HEK293T (cell line): ENCODE data around the gene LUZP1.

Experiments used
- ARNT ChIP-seq: fragments of 450-650 bp; IDR thresholded peaks from 2 replicates; pipeline ENCODE4 v1.6.1; 2017; ENCODE audit warnings: mild to moderate bottlenecking
- BHLHE40 ChIP-seq: fragments of 450-650 bp; IDR thresholded peaks from 2 replicates; pipeline ENCODE4 v1.6.1; 2016; ENCODE audit warnings: mild to moderate bottlenecking, moderate library complexity, borderline replicate concordance
- ELF4 ChIP-seq: fragments of 450-650 bp; IDR thresholded peaks from 2 replicates; pipeline ENCODE4 v1.6.1; 2017; ENCODE audit warnings: antibody characterized with exemption
- FOXA1 ChIP-seq: fragments of 450-650 bp; IDR thresholded peaks from 2 replicates; pipeline ENCODE4 v1.6.1; 2016; ENCODE audit warnings: mild to moderate bottlenecking
- FOXK2 ChIP-seq: fragments of 450-650 bp; IDR thresholded peaks from 2 replicates; pipeline ENCODE4 v1.6.1; 2016; ENCODE audit warnings: mild to moderate bottlenecking
- FOXM1 ChIP-seq: fragments of 450-650 bp; IDR thresholded peaks from 2 replicates; pipeline ENCODE4 v1.6.1; 2017; ENCODE audit warnings: mild to moderate bottlenecking, borderline replicate concordance
- SP1 ChIP-seq: fragments of 450-650 bp; IDR thresholded peaks from 2 replicates; pipeline ENCODE4 v1.6.1; 2017
- SUZ12 ChIP-seq: fragments of 450-650 bp; IDR thresholded peaks from 2 replicates; pipeline ENCODE4 v1.6.1; 2016; ENCODE audit warnings: mild to moderate bottlenecking
- TARDBP ChIP-seq: fragments of 450-650 bp; IDR thresholded peaks from 2 replicates; pipeline ENCODE4 v1.6.1; 2016

DNA sequence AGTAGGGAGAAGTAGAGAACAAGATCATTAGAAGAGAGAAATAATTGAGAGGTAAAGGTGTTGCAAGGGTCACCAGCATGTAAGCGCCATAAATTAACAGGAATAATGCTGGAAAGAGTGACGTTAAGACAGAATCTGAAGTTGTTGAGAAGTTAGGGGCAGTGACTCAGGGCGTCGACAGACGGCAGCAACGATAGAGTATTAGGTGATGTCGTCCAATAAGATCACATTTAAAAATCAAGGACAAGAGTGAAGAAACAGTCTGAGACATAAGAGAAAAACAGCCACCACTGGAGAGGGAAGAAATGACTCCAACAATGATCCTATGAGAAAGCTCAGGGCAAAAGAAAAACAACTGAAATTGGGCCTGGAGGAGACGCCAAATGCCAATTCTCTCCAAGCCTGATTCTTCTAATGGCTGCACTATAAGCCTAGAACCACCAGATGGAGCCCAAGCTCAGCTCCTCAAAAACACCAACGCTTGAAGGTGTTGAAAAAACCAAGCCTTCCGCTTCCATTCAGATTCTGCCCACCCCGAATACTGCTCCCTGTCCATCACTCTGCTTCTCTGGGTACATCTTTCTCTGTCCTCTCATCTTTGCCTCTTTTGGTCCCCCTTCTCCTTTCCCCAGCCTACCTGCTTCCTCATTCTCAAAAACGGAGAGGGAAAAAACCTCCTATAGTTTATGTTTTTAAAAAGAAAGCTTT is 70.0 kb downstream of the LUZP1 start:
- TF ChIP-seq SP1 (no peak), SUZ12 (no peak), ELF4 (no peak), TARDBP (no peak), FOXK2 (no peak), BHLHE40 (no peak), ARNT (no peak), FOXM1 (no peak), FOXA1 (no peak)
